Thyroid gland (tissue), 4 donors: Measurements from ENCODE around the gene ARHGEF1. TPM values are rescaled to one million over a fixed set of nuclear protein-coding genes. Genes with fewer than 3 reads are reported as not detected.

Experiments used
- DNase-seq, 2 donors: peaks; one replicate each; pipeline ENCODE4 v3.0.0-alpha.2; 2019
- H3K27ac ChIP-seq, 3 donors: fragments of 200-600 bp; sonication (generic); 1 replicate in 2 of 3; 2 replicates in 1 of 3; pipeline ENCODE4 v1.5.1; 2016 to 2019; ENCODE audit warnings: mild to moderate bottlenecking in 1 of 3, moderate library complexity in 1 of 3
- H3K27me3 ChIP-seq: fragments of 200-600 bp; sonication (generic); one replicate; pipeline ENCODE4 v1.5.1; 2019
- H3K36me3 ChIP-seq, 2 donors: fragments of 200-600 bp; sonication (generic); one replicate each; pipeline ENCODE4 v1.5.1; 2016 to 2019
- H3K4me1 ChIP-seq, 2 donors: fragments of 200-600 bp; sonication (generic); one replicate each; pipeline ENCODE4 v1.5.1; 2017 to 2019
- H3K4me3 ChIP-seq, 3 donors: fragments of 200-600 bp; sonication (generic); replicated peaks in 1 of 3; 1 replicate in 2 of 3; 2 replicates in 1 of 3; pipeline ENCODE4 v1.5.1; 2016; ENCODE audit warnings: mild to moderate bottlenecking in 1 of 3
- H3K9me3 ChIP-seq: fragments of 200-600 bp; sonication (generic); one replicate; pipeline ENCODE4 v1.5.1; 2017
- POLR2A ChIP-seq, 2 donors: fragments of 450-650 bp; IDR thresholded peaks; one replicate each; pipeline ENCODE4 v1.6.1; 2017; ENCODE audit warnings: antibody characterized with exemption in 2 of 2, mild to moderate bottlenecking in 2 of 2, moderate library complexity in 1 of 2
- WGBS, 2 donors: methylation state at CpG; one replicate each; pipeline ENCODE4 v1.1.5; 2017; 5-methylcytosine and 5-hydroxymethylcytosine counted together
- intact Hi-C: fragments of 100-400 bp; cut with DNase I; formaldehyde crosslinking; loops from one replicate; pipeline ENCODE4 v1.15.1; 2023
- total RNA-seq, 4 donors: library from RNA; depleted of rRNA; stranded (reverse); fragments of >200 nt; gene quantifications; one replicate each; pipeline ENCODE4 v1.2.3, GENCODE V29; 2016
- TF ChIP-seq, protein P1 (sequence below), 6 experiments: fragments of 200-600 bp in 3 of 6; fragments of 450-650 bp in 3 of 6; sonication (generic) in 3 of 6; IDR thresholded peaks; one replicate each; pipeline ENCODE4 v1.5.1; 2016 to 2019; ENCODE audit warnings: antibody characterized with exemption in 6 of 6, mild to moderate bottlenecking in 2 of 6, inconsistent platforms in 1 of 6, moderate library complexity in 1 of 6

Gene ARHGEF1
- total RNA-seq, 4 donors from 2014 or later: 34.5 to 52.6 (median 42.9) TPM

DNA sequence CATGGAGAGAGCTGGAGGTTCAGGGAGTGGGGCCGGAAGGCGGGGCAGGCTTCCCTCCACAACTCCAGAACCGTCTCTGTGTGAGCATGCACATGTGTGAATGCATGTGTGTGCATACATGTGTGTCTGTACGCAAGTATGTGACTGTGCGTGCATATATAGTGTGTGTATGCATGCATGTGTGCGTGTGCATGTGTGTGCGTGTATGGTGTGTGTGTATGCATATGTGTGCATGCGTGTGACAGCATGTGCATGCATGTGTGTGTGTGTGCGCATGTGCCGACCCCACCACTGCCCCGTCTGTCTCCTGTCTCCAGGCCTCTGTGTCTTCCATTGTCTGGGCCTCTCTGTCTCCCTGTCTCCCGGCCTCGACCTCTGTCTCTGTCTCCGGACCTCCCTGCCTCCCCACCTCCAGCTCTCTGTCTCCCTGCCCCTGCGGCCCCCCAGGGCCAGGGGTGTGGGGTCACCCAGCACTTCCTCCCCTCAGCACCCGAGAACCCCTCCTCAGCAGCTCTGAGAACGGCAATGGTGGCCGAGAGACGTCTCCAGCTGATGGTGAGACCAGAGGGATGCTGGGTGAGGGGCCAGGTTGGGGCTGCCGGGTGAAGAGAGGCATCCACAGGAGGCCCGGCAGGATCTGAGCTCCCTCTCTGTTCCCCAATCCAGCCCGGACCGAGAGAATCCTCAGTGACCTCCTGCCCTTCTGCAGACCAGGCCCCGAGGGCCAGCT is 22.5 kb downstream of the ARHGEF1 start:
- Histone ChIP-seq H3K27me3 (no peaks in the 10 kb centered on the region), H3K36me3 (peaks cover 56 to 61% of the 10 kb centered on the region in 2 donors), H3K9me3 (no peaks in the 10 kb centered on the region), H3K4me3 (no peak overlapping the region), H3K4me1 (no peaks in the 10 kb centered on the region), H3K27ac (no peak overlapping the region)
- intact Hi-C loops: no loop called here
- no peak for DNase-seq
- TF ChIP-seq, protein P1, sequence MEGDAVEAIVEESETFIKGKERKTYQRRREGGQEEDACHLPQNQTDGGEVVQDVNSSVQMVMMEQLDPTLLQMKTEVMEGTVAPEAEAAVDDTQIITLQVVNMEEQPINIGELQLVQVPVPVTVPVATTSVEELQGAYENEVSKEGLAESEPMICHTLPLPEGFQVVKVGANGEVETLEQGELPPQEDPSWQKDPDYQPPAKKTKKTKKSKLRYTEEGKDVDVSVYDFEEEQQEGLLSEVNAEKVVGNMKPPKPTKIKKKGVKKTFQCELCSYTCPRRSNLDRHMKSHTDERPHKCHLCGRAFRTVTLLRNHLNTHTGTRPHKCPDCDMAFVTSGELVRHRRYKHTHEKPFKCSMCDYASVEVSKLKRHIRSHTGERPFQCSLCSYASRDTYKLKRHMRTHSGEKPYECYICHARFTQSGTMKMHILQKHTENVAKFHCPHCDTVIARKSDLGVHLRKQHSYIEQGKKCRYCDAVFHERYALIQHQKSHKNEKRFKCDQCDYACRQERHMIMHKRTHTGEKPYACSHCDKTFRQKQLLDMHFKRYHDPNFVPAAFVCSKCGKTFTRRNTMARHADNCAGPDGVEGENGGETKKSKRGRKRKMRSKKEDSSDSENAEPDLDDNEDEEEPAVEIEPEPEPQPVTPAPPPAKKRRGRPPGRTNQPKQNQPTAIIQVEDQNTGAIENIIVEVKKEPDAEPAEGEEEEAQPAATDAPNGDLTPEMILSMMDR (IDR thresholded peaks at IDR 0.05): no peak
- no peak for TF ChIP-seq POLR2A (IDR thresholded peaks at IDR 0.05)
- 89 to 94% methylated on average over 20 to 24 of the region's 24 CpGs for WGBS, 2 donors

- Histone ChIP-seq H3K27ac (no peak overlapping the region), H3K4me3 (no peak overlapping the region), H3K4me1 (no peaks in the 10 kb centered on the region), H3K27me3 (no peaks in the 10 kb centered on the region), H3K9me3 (no peaks in the 10 kb centered on the region), H3K36me3 (peaks cover 54 to 55% of the 10 kb centered on the region in 2 donors)
- no peak for TF ChIP-seq POLR2A (IDR thresholded peaks at IDR 0.05)
- TF ChIP-seq, protein P1 (IDR thresholded peaks at IDR 0.05): no peak
- intact Hi-C loops: no loop called here
- WGBS, 2 donors: 83 to 84% methylated on average over 9 of the region's 9 CpGs
- no peak for DNase-seq
Measured at GRCh38 chr19:41906271-41906670, 23.3 kb downstream of the ARHGEF1 start.

DNA sequence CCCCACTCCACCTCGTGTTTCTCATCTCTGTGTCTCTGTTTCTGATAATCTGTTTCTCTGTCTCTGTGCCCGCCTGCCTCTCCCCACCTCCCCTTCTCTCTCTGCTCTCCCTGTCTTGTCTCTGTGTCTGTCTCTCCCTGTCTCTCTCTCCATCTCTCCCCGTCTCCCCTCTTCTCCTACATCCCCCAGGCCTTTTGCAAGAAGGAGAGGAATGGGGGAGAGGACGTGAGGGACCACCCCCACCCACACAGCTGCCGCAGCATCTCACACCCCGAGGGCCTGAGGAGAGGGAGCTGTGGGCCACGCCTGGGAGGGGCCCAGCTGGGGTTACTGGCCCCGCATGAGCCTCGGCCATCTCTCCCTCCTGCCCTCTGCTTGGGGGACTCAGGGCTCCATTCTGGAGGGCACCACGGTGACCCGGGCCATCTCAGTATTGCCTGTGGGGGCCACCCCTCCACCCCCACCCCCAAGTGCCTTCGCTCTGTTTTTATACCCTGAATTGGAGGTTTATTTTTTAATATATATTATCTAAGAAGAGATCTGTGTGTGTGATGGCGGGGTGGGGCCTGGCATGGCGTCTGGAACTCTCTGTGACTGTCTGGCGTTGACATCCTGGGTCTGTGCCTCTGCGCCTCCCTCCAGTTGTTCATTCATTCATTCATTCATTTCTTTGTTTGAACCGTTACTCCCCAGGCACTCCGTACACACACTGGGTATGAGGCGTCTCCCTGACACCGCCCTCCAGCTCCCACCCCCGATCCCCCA is 24.1 kb downstream of the ARHGEF1 start:
- Histone ChIP-seq H3K27ac (no peak overlapping the region), H3K4me1 (no peaks in the 10 kb centered on the region), H3K9me3 (no peaks in the 10 kb centered on the region), H3K4me3 (no peak overlapping the region), H3K27me3 (peaks cover 3% of the 10 kb centered on the region), H3K36me3 (peaks cover 46 to 47% of the 10 kb centered on the region in 2 donors)
- TF ChIP-seq, protein P1 (IDR thresholded peaks at IDR 0.05): no peak
- intact Hi-C loops: no loop called here
- 88 to 90% methylated on average over 21 of the region's 21 CpGs for WGBS, 2 donors
- no peak for DNase-seq

GRCh38 chr19:41907994-41908615 is 25.1 kb downstream of the ARHGEF1 start:
- Histone ChIP-seq H3K27ac (no peak overlapping the region), H3K4me3 (no peak overlapping the region), H3K36me3 (peaks cover 36 to 37% of the 10 kb centered on the region in 2 donors), H3K4me1 (no peaks in the 10 kb centered on the region), H3K27me3 (peaks cover 8% of the 10 kb centered on the region), H3K9me3 (no peaks in the 10 kb centered on the region)
- no peak for TF ChIP-seq POLR2A (IDR thresholded peaks at IDR 0.05)
- TF ChIP-seq, protein P1 (IDR thresholded peaks at IDR 0.05): no peak
- WGBS, 2 donors: 88 to 93% methylated on average over 16 to 17 of the region's 25 CpGs
- intact Hi-C loops: no loop called here
- DNase-seq: no peak
